ENCODE measurements around the gene DBI. TPM values are rescaled to one million over a fixed set of nuclear protein-coding genes. Genes with fewer than 3 reads are reported as not detected.

The DBI gene
- total RNA-seq, 1 experiment from 2014 or later, result 265 TPM

- Histone ChIP-seq H3K9me3 (ENCODE audit: insufficient read depth, low read depth) (no peaks in the 10 kb centered on the region), H3K9me2 (ENCODE audit: insufficient read depth) (no peaks in the 10 kb centered on the region), H3K4me1 (replicated peaks; ENCODE audit: insufficient read depth) (peaks cover 37% of the 10 kb centered on the region), H3F3A (ENCODE audit: insufficient read depth, low read depth) (peaks cover 19% of the 10 kb centered on the region; the same call in 1 of the 2 replicates), H4K20me1 (ENCODE audit: insufficient read depth) (no peaks in the 10 kb centered on the region), H3K79me2 (ENCODE audit: low read depth) (no peaks in the 10 kb centered on the region), H3K4me2 (no peak overlapping the region), H3K4me3 (no peak overlapping the region), H3K27ac (no peak overlapping the region), H3K27me3 (ENCODE audit: insufficient read depth, low read depth) (no peaks in the 10 kb centered on the region), H2AFZ (no peak overlapping the region), H3K36me3 (ENCODE audit: low read depth) (no peaks in the 10 kb centered on the region)
- TF ChIP-seq CTCF (conservative IDR thresholded peaks at IDR 0.05) (no peak), EZH2 (IDR thresholded peaks at IDR 0.05; ENCODE audit: low read depth) (no peak)
- BruUV-seq (replicated peaks), result no TSS peak
- ChIA-PET POLR2A (ENCODE audit: unreplicated experiment) (no interaction called here), CTCF (no interaction called here)
- intact Hi-C loops (cut with micrococcal nuclease; ENCODE audit: unreplicated experiment), result no loop called here
- peak; percentile 10 to 57 for DNase-seq
These were observed 20.8 kb downstream of the DBI start for GRCh38 chr2:119387381-119388129.

- H3K4me3 ChIP-seq, result peak overlapping the region; percentile 4; the same call in 1 of the 2 replicates
- intact Hi-C loops (cut with micrococcal nuclease; ENCODE audit: unreplicated experiment), result no loop called here
- CTCF ChIA-PET, result no interaction called here
- H4K20me1 ChIP-seq (ENCODE audit: insufficient read depth), result no peaks in the 10 kb centered on the region
- peaks cover 37% of the 10 kb centered on the region for H3K4me1 ChIP-seq (replicated peaks; ENCODE audit: insufficient read depth)
- TF ChIP-seq CTCF (conservative IDR thresholded peaks at IDR 0.05), result no peak
- no peak for TF ChIP-seq EZH2 (IDR thresholded peaks at IDR 0.05; ENCODE audit: low read depth)
- POLR2A ChIA-PET (ENCODE audit: unreplicated experiment), result interaction anchor here (0.6 to 0.8 kb wide), 4 partner anchors 10 to 72 kb away, joined by 4 to 9 read pairs (median 7); partner anchors contain the start of gene DBI
- no peaks in the 10 kb centered on the region for H3K79me2 ChIP-seq (ENCODE audit: low read depth)
- H3K4me2 ChIP-seq, result peak overlapping the region; percentile 67
- H3K27ac ChIP-seq, result peak overlapping the region; percentile 40
- no peaks in the 10 kb centered on the region for H3K9me2 ChIP-seq (ENCODE audit: insufficient read depth)
- H3K27me3 ChIP-seq (ENCODE audit: insufficient read depth, low read depth), result no peaks in the 10 kb centered on the region
- peaks cover 19% of the 10 kb centered on the region for H3F3A ChIP-seq (ENCODE audit: insufficient read depth, low read depth)
- H2AFZ ChIP-seq, result no peak overlapping the region
- no peaks in the 10 kb centered on the region for H3K36me3 ChIP-seq (ENCODE audit: low read depth)
- DNase-seq, result peak; percentile 59 to 78
- BruUV-seq (replicated peaks), result no TSS peak
- H3K9me3 ChIP-seq (ENCODE audit: insufficient read depth, low read depth), result no peaks in the 10 kb centered on the region
These were observed 23.0 kb downstream of the DBI start for GRCh38 chr2:119389615-119390306.

- peaks cover 24% of the 10 kb centered on the region for H3F3A ChIP-seq (ENCODE audit: insufficient read depth, low read depth)
- no peaks in the 10 kb centered on the region for H3K36me3 ChIP-seq (ENCODE audit: low read depth)
- H3K9me3 ChIP-seq (ENCODE audit: insufficient read depth, low read depth), result no peaks in the 10 kb centered on the region
- H3K4me1 ChIP-seq (replicated peaks; ENCODE audit: insufficient read depth), result peaks cover 26% of the 10 kb centered on the region
- H4K20me1 ChIP-seq (ENCODE audit: insufficient read depth), result no peaks in the 10 kb centered on the region; the same call in 1 of the 2 replicates
- H2AFZ ChIP-seq, result no peak overlapping the region
- BruUV-seq (replicated peaks), result no TSS peak
- H3K27me3 ChIP-seq (ENCODE audit: insufficient read depth, low read depth), result no peaks in the 10 kb centered on the region
- POLR2A ChIA-PET (ENCODE audit: unreplicated experiment), result no interaction called here
- H3K79me2 ChIP-seq (ENCODE audit: low read depth), result no peaks in the 10 kb centered on the region
- no peak for DNase-seq
- H3K4me2 ChIP-seq, result no peak overlapping the region
- CTCF ChIA-PET, result no interaction called here
- H3K9me2 ChIP-seq (ENCODE audit: insufficient read depth), result no peaks in the 10 kb centered on the region
- H3K4me3 ChIP-seq, result no peak overlapping the region
- H3K27ac ChIP-seq, result no peak overlapping the region
- TF ChIP-seq CTCF (conservative IDR thresholded peaks at IDR 0.05) (no peak), EZH2 (IDR thresholded peaks at IDR 0.05; ENCODE audit: low read depth) (no peak)
- intact Hi-C loops (cut with micrococcal nuclease; ENCODE audit: unreplicated experiment), result no loop called here
These were observed 27.4 kb downstream of the DBI start for GRCh38 chr2:119393971-119394748.

Data from PC-9 (cell line).